K562 (cell line): ENCODE measurements around the gene WWTR1. TPM values are rescaled to one million over a fixed set of nuclear protein-coding genes. Genes with fewer than 3 reads are reported as not detected.

Experiments used
- ATAC-seq: fragments of 200-7000 bp; cut with Tn5 transposase; 3 replicates; pipeline ENCODE4 v1.9.1; 2020; ENCODE audit warnings: moderate library complexity
- BruUV-seq: library from RNA; stranded (reverse); fragments of 400-500 nt; replicated peaks from 2 replicates; lab custom pipeline; 2021; lab: Mats Ljungman, UMichigan
- CTCF ChIA-PET: fragments of 300-600 bp; formaldehyde crosslinking; extraction: SDS; loops from one replicate; lab custom pipeline; 2021; ENCODE audit warnings: low intra/inter-chr PET ratio; lab: Yijun Ruan, JAX
- POLR2A ChIA-PET: fragments of 300-600, 350-650 bp; sonication (Branson Sonifier 250); formaldehyde crosslinking; extraction: SDS; loops from one replicate; lab custom pipeline; 2021; ENCODE audit warnings: antibody characterized with exemption, inconsistent platforms; lab: Yijun Ruan, JAX
- DNase-seq, 4 experiments: peaks; one replicate each; pipeline versions ENCODE4 v3.0.0 to v3.0.0-alpha.2; 2011 to 2018; ENCODE audit warnings: low spot score in 3 of 4, mixed read lengths in 3 of 4; ENCODE audit errors: extremely low read depth in 1 of 4
- FAIRE-seq: peaks from 2 replicates; lab custom pipeline; 2011; peaks lifted over from hg19 to GRCh38; lab: Jason Lieb, UNC
- H2AFZ ChIP-seq: 2 replicates; pipeline ENCODE4 v1.6.0; 2011; ENCODE audit warnings: low read depth, low read length, control low read depth, inconsistent platforms
- H3K27ac ChIP-seq: fragments of 200-600 bp; 3 replicates; pipeline ENCODE4 v1.8.0; 2011; ENCODE audit warnings: low read depth, mild to moderate bottlenecking, control low read depth, inconsistent platforms, low read length, moderate library complexity, mixed read lengths; ENCODE audit errors: extremely low read depth
- H3K27me3 ChIP-seq, 2 experiments: fragments of 300-600 bp in 1 of 2; 2 replicates in 1 of 2; 3 replicates in 1 of 2; pipeline versions ENCODE4 v1.6.0 to v1.8.0; 2011; ENCODE audit warnings: inconsistent platforms in 2 of 2, low read length in 2 of 2, mild to moderate bottlenecking in 1 of 2, mixed read lengths in 1 of 2, moderate library complexity in 1 of 2; ENCODE audit not compliant: control insufficient read depth in 2 of 2, insufficient read depth in 2 of 2
- H3K36me3 ChIP-seq: fragments of 300-600 bp; 3 replicates; pipeline ENCODE4 v1.8.0; 2011; ENCODE audit warnings: mild to moderate bottlenecking, low read length, inconsistent platforms; ENCODE audit not compliant: control insufficient read depth, insufficient read depth
- H3K4me1 ChIP-seq, 2 experiments: fragments of 200-600 bp in 1 of 2; replicated peaks in 1 of 2; 2 replicates in 1 of 2; 3 replicates in 1 of 2; pipeline versions ENCODE4 v1.5.1 to v1.8.0; 2011; ENCODE audit warnings: inconsistent platforms in 2 of 2, low read length in 2 of 2, mild to moderate bottlenecking in 1 of 2, mixed read lengths in 1 of 2, moderate library complexity in 1 of 2; ENCODE audit not compliant: control insufficient read depth in 2 of 2, insufficient read depth in 2 of 2
- H3K4me2 ChIP-seq: 2 replicates; pipeline ENCODE4 v1.6.1; 2011; ENCODE audit warnings: low read length, control low read depth, inconsistent platforms, mixed read lengths; ENCODE audit not compliant: insufficient read depth
- H3K4me3 ChIP-seq: fragments of 200-600 bp; sonication (generic), shearing (Covaris generic); 2 replicates; pipeline ENCODE4 v1.5.1; 2016; ENCODE audit warnings: control low read depth, inconsistent platforms
- H3K79me2 ChIP-seq: fragments of 200-600 bp; 3 replicates; pipeline ENCODE4 v1.8.0; 2011; ENCODE audit warnings: low read length, inconsistent platforms; ENCODE audit not compliant: control insufficient read depth, insufficient read depth
- H3K9ac ChIP-seq, 2 experiments: 2 replicates each; pipeline versions ENCODE4 v1.6.0 to v1.6.1; 2011; ENCODE audit warnings: low read depth in 2 of 2, low read length in 2 of 2, control low read depth in 1 of 2, inconsistent platforms in 1 of 2, mild to moderate bottlenecking in 1 of 2, mixed read lengths in 1 of 2; ENCODE audit not compliant: insufficient read depth in 1 of 2
- H3K9me1 ChIP-seq: one replicate; pipeline ENCODE4 v1.6.0; 2011; ENCODE audit warnings: inconsistent platforms, mild to moderate bottlenecking, low read length, moderate library complexity; ENCODE audit not compliant: control insufficient read depth, insufficient read depth
- H3K9me3 ChIP-seq: replicated peaks from 2 replicates; pipeline ENCODE4 v1.5.1; 2011; ENCODE audit warnings: low read depth, low read length, inconsistent platforms; ENCODE audit not compliant: control insufficient read depth, insufficient read depth
- H4K20me1 ChIP-seq: replicated peaks from 2 replicates; pipeline ENCODE4 v1.6.1; 2011; ENCODE audit warnings: low read length, inconsistent platforms, mixed read lengths; ENCODE audit not compliant: control insufficient read depth, insufficient read depth
- CTBP1 ChIP-seq: fragments of 450-650 bp; IDR thresholded peaks from 2 replicates; pipeline ENCODE4 v1.6.1; 2016; ENCODE audit warnings: borderline replicate concordance
- EGR1 ChIP-seq: fragments of 450-650 bp; conservative IDR thresholded peaks from 2 replicates; pipeline ENCODE4 v1.6.1; 2017; ENCODE audit warnings: mild to moderate bottlenecking
- KLF10 ChIP-seq: fragments of 250-450 bp; sonication (Bioruptor Pico); IDR thresholded peaks from 2 replicates; pipeline ENCODE4 v1.6.1; 2021; ENCODE audit warnings: matching md5 sums
- NFATC3 ChIP-seq: fragments of 450-650 bp; IDR thresholded peaks from 2 replicates; pipeline ENCODE4 v1.6.1; 2017; ENCODE audit warnings: mild to moderate bottlenecking
- RFX1 ChIP-seq: fragments of 450-650 bp; IDR thresholded peaks from 2 replicates; pipeline ENCODE4 v1.6.1; 2016; ENCODE audit warnings: mild to moderate bottlenecking, moderate library complexity
- SMAD3 ChIP-seq: fragments of 450-650 bp; formaldehyde crosslinking; conservative IDR thresholded peaks from 2 replicates; pipeline ENCODE4 v1.4.0; 2020; ENCODE audit warnings: mild to moderate bottlenecking
- ZFP30 ChIP-seq: fragments of 250-450 bp; sonication (Bioruptor Pico); IDR thresholded peaks from 2 replicates; pipeline ENCODE4 v1.8.0; 2022; ENCODE audit warnings: moderate library complexity, mild to moderate bottlenecking, inconsistent platforms, borderline replicate concordance
- WGBS: fragments of 100-300 bp; shearing (Covaris generic); methylation state at CpG from one replicate; pipeline ENCODE4 v1.1.6; 2016; ENCODE audit warnings: low coverage, mixed read lengths; ENCODE audit not compliant: insufficient coverage; ENCODE audit errors: missing lambda C conversion rate; 5-methylcytosine and 5-hydroxymethylcytosine counted together
- in situ Hi-C: fragments of 300-500 bp; cut with MboI; formaldehyde crosslinking; loops from 4 replicates; pipeline ENCODE4 v1.15.0; 2018; ENCODE audit warnings: inconsistent platforms, mixed read lengths
- intact Hi-C: fragments of 100-400 bp; cut with micrococcal nuclease; formaldehyde crosslinking; loops from 2 replicates; pipeline ENCODE4 v1.14.2; 2022
- polyA plus RNA-seq, 8 experiments: library from polyadenylated mRNA; depleted of rRNA in 4 of 8; stranded (reverse) in 5 of 8; unstranded in 3 of 8; fragments of >200 nt; fragmentation: Nextera tagmentation in 2 of 8; fragmentation: Illumina TruSeq in 1 of 8; extraction: Ambion mirVana in 2 of 8; extraction: Trizol in 1 of 8; gene quantifications; 2 replicates each; pipeline versions ENCODE4 v1.2.1 to v1.2.3, GENCODE V29; 2011 to 2014; ENCODE audit warnings: inconsistent platforms in 1 of 8, missing spikeins in 1 of 8
- total RNA-seq, 7 experiments: library from RNA; depleted of rRNA in 6 of 7; stranded (reverse); fragments of >200 nt in 6 of 7; fragmentation: Illumina TruSeq in 2 of 7; extraction: Trizol in 2 of 7; gene quantifications; 2 replicates each; pipeline versions ENCODE4 v1.2.1 to v1.2.3, GENCODE V29; 2011 to 2021; ENCODE audit warnings: low replicate concordance in 1 of 7
- TF ChIP-seq, protein P1 (sequence below): sonication (generic); formaldehyde crosslinking; IDR thresholded peaks from 2 replicates; pipeline ENCODE4 v1.8.0; 2022; ENCODE audit warnings: mild to moderate bottlenecking, missing genetic modification reagents

The WWTR1 gene
- total and polyA plus RNA-seq, 9 of the 15 experiments (the other 6 are each of a cell fraction or from before 2014, with no cell fraction given): 0.04 to 1.5 (median 0.60) TPM

DNA sequence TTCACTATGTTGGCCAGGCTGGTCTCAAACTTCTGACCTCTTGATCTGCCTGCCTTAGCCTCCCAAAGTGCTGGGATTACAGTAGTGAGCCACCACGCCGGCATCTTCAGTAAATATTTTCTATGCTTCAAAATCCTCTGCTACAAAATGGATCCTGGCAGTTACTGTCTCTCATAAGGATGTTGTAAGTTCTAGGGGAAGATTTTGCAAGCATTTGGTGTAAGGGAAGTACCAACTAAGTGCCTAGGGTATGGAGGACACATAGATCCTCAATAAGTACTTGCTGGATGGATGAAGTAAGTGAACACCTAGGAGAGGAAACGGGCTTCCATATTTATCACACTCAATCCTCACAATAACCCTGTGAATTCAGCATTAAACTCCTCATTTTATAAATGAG is 176.8 kb downstream of the WWTR1 start:
- Histone ChIP-seq H3K27ac (no peak overlapping the region), H4K20me1 (no peaks in the 10 kb centered on the region), H3K79me2 (no peaks in the 10 kb centered on the region), H3K4me3 (no peak overlapping the region), H3K4me1 (no peaks in the 10 kb centered on the region), H2AFZ (no peak overlapping the region), H3K9me3 (no peaks in the 10 kb centered on the region), H3K9me1 (no peaks in the 10 kb centered on the region), H3K36me3 (no peaks in the 10 kb centered on the region), H3K27me3 (peaks cover 0 to 4% of the 10 kb centered on the region in 2 experiments; a peak in 2 of 5 replicates), H3K4me2 (no peak overlapping the region), H3K9ac (no peak overlapping the region)
- TF ChIP-seq RFX1 (no peak), KLF10 (no peak), CTBP1 (no peak), ZFP30 (CRISPR knock-in tag) (no peak), NFATC3 (no peak), EGR1 (no peak), SMAD3 (CRISPR knock-in tag) (no peak)
- TF ChIP-seq, protein P1, sequence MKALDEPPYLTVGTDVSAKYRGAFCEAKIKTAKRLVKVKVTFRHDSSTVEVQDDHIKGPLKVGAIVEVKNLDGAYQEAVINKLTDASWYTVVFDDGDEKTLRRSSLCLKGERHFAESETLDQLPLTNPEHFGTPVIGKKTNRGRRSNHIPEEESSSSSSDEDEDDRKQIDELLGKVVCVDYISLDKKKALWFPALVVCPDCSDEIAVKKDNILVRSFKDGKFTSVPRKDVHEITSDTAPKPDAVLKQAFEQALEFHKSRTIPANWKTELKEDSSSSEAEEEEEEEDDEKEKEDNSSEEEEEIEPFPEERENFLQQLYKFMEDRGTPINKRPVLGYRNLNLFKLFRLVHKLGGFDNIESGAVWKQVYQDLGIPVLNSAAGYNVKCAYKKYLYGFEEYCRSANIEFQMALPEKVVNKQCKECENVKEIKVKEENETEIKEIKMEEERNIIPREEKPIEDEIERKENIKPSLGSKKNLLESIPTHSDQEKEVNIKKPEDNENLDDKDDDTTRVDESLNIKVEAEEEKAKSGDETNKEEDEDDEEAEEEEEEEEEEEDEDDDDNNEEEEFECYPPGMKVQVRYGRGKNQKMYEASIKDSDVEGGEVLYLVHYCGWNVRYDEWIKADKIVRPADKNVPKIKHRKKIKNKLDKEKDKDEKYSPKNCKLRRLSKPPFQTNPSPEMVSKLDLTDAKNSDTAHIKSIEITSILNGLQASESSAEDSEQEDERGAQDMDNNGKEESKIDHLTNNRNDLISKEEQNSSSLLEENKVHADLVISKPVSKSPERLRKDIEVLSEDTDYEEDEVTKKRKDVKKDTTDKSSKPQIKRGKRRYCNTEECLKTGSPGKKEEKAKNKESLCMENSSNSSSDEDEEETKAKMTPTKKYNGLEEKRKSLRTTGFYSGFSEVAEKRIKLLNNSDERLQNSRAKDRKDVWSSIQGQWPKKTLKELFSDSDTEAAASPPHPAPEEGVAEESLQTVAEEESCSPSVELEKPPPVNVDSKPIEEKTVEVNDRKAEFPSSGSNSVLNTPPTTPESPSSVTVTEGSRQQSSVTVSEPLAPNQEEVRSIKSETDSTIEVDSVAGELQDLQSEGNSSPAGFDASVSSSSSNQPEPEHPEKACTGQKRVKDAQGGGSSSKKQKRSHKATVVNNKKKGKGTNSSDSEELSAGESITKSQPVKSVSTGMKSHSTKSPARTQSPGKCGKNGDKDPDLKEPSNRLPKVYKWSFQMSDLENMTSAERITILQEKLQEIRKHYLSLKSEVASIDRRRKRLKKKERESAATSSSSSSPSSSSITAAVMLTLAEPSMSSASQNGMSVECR: no peak
- DNase-seq (no peak), ATAC-seq (no peak), FAIRE-seq (no peak)
- in situ Hi-C loops: loop anchor here (10.0 to 25.0 kb wide), 2 partner anchors 366 to 519 kb away; no protein-coding TSS in a partner anchor
- WGBS: 0% methylated on average over 3 of the region's 3 CpGs
- intact Hi-C loops: loop anchor here (5.0 kb wide), 1 partner anchor 524 kb away; no protein-coding TSS in a partner anchor
- POLR2A ChIA-PET: interaction anchor here (0.6 kb wide), 1 partner anchor 46 kb away, joined by 3 read pairs; no protein-coding TSS in a partner anchor
- no TSS peak for BruUV-seq
- CTCF ChIA-PET: interaction anchor here (1.3 kb wide), 1 partner anchor 128 kb away, joined by 3 read pairs; no protein-coding TSS in a partner anchor
